H1 (cell line): ENCODE measurements around the gene FOXN3.

Experiments used
- CHD2 ChIP-seq: IDR thresholded peaks from 2 replicates; pipeline ENCODE4 v1.6.1; 2012; ENCODE audit warnings: low read length, improper control_type of control experiment
- CTCF ChIP-seq, 3 experiments: IDR thresholded peaks; 1 replicate in 2 of 3; 2 replicates in 1 of 3; pipeline versions ENCODE4 v1.5.1 to v1.6.1; 2011; ENCODE audit warnings: low read length in 3 of 3, mild to moderate bottlenecking in 3 of 3, inconsistent platforms in 2 of 3, low read depth in 1 of 3, moderate library complexity in 1 of 3; ENCODE audit not compliant: insufficient read depth in 1 of 3; ENCODE audit errors: control extremely low read depth in 1 of 3

DNA sequence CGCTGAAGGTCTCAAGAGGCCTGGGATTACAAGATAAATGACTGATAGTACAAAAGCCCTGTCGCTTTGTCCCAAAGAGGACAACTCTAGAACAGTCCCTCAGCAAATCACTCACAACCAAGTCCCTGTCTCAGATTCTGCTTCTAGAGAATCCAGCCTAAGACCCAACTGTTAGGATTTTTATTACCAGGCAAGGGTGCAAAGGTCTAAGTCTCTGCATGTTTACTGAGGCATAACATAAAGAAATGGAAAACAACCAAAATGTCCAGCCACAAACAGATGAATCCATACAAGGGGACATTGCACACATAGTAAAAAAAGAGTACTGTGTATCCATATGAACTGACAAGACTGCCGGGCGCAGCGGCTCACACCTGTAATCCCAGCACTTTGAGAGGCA is 104.1 kb downstream of the FOXN3 start:
- TF ChIP-seq CTCF (IDR thresholded peaks at IDR 0.05; ENCODE audit: control extremely low read depth in 1 of 3, insufficient read depth in 1 of 3, low read depth in 1 of 3, low read length in 3 of 3), result no peak
- no peak for TF ChIP-seq CHD2
